ENCODE data around the gene MAGI3. TPM values are rescaled to one million over a fixed set of nuclear protein-coding genes. Genes with fewer than 3 reads are reported as not detected.

MAGI3 gene
- total and polyA plus RNA-seq, 7 donors = 0.76 to 7.1 (median 2.9) TPM

DNA sequence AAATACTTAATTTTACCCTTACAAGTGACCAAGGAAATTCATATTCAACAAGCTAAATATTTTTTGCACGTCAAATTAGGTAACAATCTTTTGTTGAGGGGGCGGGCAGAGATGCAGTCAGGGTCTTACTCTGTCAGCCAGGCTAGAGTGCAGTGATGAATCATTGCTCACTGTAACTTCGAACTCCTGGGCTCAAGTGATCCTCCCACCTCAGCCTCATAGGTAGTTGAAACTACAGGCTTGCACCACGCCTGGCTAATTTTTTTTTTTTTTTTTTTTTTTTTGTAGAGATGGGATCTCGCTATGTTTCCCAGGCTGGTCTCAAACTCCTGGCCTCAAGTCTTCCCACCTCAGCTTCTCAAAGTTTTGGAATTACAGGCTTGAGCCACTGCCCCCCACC, 342.5 kb downstream of the MAGI3 start:
- Histone ChIP-seq H3K27me3 (ENCODE audit: insufficient read depth in 3 of 3, low read length in 2 of 3) (no peaks in the 10 kb centered on the region), H3K4me3 (no peak overlapping the region), H3K36me3 (ENCODE audit: insufficient read depth in 1 of 2, low read depth in 1 of 2) (peaks cover 0 to 55% of the 10 kb centered on the region in 2 donors), H3K9me3 (no peaks in the 10 kb centered on the region), H3K4me1 (no peaks in the 10 kb centered on the region), H3K27ac (no peak overlapping the region)
- ATAC-seq (no peak), DNase-seq (no peak)
- TF ChIP-seq, protein P1, sequence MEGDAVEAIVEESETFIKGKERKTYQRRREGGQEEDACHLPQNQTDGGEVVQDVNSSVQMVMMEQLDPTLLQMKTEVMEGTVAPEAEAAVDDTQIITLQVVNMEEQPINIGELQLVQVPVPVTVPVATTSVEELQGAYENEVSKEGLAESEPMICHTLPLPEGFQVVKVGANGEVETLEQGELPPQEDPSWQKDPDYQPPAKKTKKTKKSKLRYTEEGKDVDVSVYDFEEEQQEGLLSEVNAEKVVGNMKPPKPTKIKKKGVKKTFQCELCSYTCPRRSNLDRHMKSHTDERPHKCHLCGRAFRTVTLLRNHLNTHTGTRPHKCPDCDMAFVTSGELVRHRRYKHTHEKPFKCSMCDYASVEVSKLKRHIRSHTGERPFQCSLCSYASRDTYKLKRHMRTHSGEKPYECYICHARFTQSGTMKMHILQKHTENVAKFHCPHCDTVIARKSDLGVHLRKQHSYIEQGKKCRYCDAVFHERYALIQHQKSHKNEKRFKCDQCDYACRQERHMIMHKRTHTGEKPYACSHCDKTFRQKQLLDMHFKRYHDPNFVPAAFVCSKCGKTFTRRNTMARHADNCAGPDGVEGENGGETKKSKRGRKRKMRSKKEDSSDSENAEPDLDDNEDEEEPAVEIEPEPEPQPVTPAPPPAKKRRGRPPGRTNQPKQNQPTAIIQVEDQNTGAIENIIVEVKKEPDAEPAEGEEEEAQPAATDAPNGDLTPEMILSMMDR (IDR thresholded peaks at IDR 0.05) = no peak
- intact Hi-C loops (cut with DNase I) = no loop called here
- 91 to 94% (median 92%) methylated on average over 5 of the region's 5 CpGs for WGBS, 3 donors

DNA sequence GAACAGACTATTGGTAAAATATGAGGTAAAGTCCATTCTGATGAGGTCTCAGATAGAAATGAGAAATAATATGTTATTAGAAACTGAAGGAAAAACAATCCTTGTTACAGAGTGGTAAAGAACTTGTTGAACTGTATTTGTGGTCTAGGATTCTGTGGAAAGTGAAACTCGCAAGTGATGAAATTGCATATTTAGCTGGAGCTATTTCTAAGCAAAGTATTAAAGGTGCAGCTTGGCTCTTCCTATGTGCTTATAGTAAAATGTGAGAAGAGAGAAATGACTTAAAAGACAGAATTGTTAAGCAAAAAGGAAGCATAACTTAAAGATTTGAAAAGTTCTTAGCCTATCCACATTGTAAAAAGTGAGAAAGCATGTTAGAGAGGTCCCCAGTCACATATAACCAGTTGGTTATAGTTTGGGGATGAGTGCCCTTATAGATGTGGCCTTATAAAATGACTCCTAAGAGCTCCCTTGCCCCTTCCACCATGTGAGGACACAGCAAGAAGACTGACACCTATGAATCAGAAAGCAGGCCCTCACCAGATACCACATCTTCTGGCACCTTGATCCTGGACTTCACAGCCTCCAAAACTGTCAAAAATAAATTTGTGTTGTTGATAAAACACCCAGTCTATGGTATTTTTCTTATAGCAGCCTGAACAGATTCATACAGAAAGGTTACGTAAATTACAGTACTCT, 344.2 kb downstream of the MAGI3 start:
- H3K27ac ChIP-seq = no peak overlapping the region
- DNase-seq = no peak
- H3K36me3 ChIP-seq (ENCODE audit: insufficient read depth in 1 of 2, low read depth in 1 of 2) = peaks cover 0 to 62% of the 10 kb centered on the region in 2 donors
- intact Hi-C loops (cut with DNase I) = no loop called here
- WGBS, 3 donors = 97 to 100% (median 97%) methylated on average over 2 of the region's 2 CpGs
- no peak overlapping the region for H3K4me3 ChIP-seq
- ATAC-seq = no peak
- no peaks in the 10 kb centered on the region for H3K27me3 ChIP-seq (ENCODE audit: insufficient read depth in 3 of 3, low read length in 2 of 3)
- no peaks in the 10 kb centered on the region for H3K9me3 ChIP-seq
- TF ChIP-seq, protein P1 (IDR thresholded peaks at IDR 0.05) = no peak
- H3K4me1 ChIP-seq = no peaks in the 10 kb centered on the region
